H54 (cell line): ENCODE results near the gene NLGN1.

ENCODE experiments used
- DNase-seq: peaks from one replicate; pipeline ENCODE4 v3.0.0; 2011; ENCODE audit warnings: low spot score, mixed read lengths; ENCODE audit not compliant: insufficient read length
- FAIRE-seq: peaks from 3 replicates; lab custom pipeline; 2011; peaks lifted over from hg19 to GRCh38; lab: Jason Lieb, UNC
- POLR2A ChIP-seq: IDR thresholded peaks from 2 replicates; pipeline ENCODE4 v1.6.1; 2011; ENCODE audit warnings: low read depth, mild to moderate bottlenecking, low read length

NLGN1 gene

GRCh38 chr3:173839859-173840258 lies 442.3 kb downstream of the NLGN1 start:
- FAIRE-seq (no peak), DNase-seq (no peak)
- no peak for TF ChIP-seq POLR2A

GRCh38 chr3:173841334-173841733 lies 443.8 kb downstream of the NLGN1 start:
- no peak for FAIRE-seq
- TF ChIP-seq POLR2A, result no peak
- no peak for DNase-seq

- DNase-seq (no peak), FAIRE-seq (no peak)
- TF ChIP-seq POLR2A, result no peak
These were observed 445.5 kb downstream of the NLGN1 start for GRCh38 chr3:173843060-173843459.

- DNase-seq (no peak), FAIRE-seq (no peak)
- TF ChIP-seq POLR2A, result no peak
These were observed 449.0 kb downstream of the NLGN1 start for GRCh38 chr3:173846584-173846983.

- no peak for DNase-seq
- TF ChIP-seq POLR2A, result no peak
- FAIRE-seq, result no peak
These were observed 451.9 kb downstream of the NLGN1 start for GRCh38 chr3:173849489-173849888.

GRCh38 chr3:173857154-173857553 lies 459.6 kb downstream of the NLGN1 start:
- no peak for TF ChIP-seq POLR2A
- DNase-seq (no peak), FAIRE-seq (no peak)

GRCh38 chr3:173862701-173863100 lies 465.2 kb downstream of the NLGN1 start:
- DNase-seq (no peak), FAIRE-seq (no peak)
- no peak for TF ChIP-seq POLR2A

- FAIRE-seq (no peak), DNase-seq (no peak)
- no peak for TF ChIP-seq POLR2A
These were observed 466.0 kb downstream of the NLGN1 start for GRCh38 chr3:173863551-173863950.

- TF ChIP-seq POLR2A, result no peak
- no peak for FAIRE-seq
- DNase-seq, result no peak
These were observed 468.5 kb downstream of the NLGN1 start for GRCh38 chr3:173865900-173866498.

GRCh38 chr3:173869766-173870165 lies 472.2 kb downstream of the NLGN1 start:
- no peak for TF ChIP-seq POLR2A
- FAIRE-seq, result no peak
- DNase-seq, result no peak

- FAIRE-seq, result no peak
These were observed 473.4 kb downstream of the NLGN1 start for GRCh38 chr3:173870976-173871375.

GRCh38 chr3:173875790-173876189 lies 478.2 kb downstream of the NLGN1 start:
- DNase-seq (no peak), FAIRE-seq (no peak)
- TF ChIP-seq POLR2A, result no peak

More at GRCh38 chr3:173870976-173871375, 473.4 kb downstream of the NLGN1 start:
- no peak for DNase-seq
- TF ChIP-seq POLR2A, result no peak

GRCh38 chr3:173876476-173876875 lies 478.9 kb downstream of the NLGN1 start:
- no peak for TF ChIP-seq POLR2A
- no peak for DNase-seq
- FAIRE-seq, result no peak

- no peak for FAIRE-seq
- no peak for DNase-seq
- no peak for TF ChIP-seq POLR2A
These were observed 490.3 kb downstream of the NLGN1 start for GRCh38 chr3:173887888-173888287.

GRCh38 chr3:173889596-173889995 lies 492.1 kb downstream of the NLGN1 start:
- FAIRE-seq (no peak), DNase-seq (no peak)
- TF ChIP-seq POLR2A, result no peak
